Hindlimb muscle (tissue), 1 donor: Measurements from ENCODE around the gene PCDH19. TPM values are rescaled to one million over a fixed set of nuclear protein-coding genes. Genes with fewer than 3 reads are reported as not detected.

ENCODE experiments used
- DNase-seq: peaks from one replicate; pipeline ENCODE4 v3.0.0-alpha.2; 2013
- polyA plus RNA-seq: library from polyadenylated mRNA; unstranded; fragments of 120-200 nt; gene quantifications from one replicate; pipeline ENCODE4 v1.2.1, GENCODE V29; 2013; ENCODE audit not compliant: insufficient read length

Gene PCDH19
- polyA plus RNA-seq, 1 donor: 7.4 TPM

DNA sequence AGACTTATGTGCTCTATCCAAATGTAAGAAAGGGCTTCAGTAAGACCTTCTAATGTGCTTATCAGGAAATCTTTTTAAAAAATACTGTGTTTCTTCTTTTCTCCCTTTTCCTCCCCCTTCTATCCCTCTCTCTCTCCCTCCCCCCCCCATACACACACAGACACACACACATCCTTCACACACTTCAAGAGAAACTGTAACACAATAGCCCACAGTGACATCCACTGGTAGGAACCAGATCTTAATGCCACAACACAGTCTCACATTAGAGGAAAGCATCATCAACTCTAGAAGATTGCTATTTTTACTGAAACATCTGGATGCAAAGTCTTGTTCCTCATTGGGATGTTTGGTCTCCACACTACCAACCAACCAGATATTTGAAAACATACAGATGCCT lies 4.6 kb downstream of the PCDH19 start:
- no peak for DNase-seq

DNA sequence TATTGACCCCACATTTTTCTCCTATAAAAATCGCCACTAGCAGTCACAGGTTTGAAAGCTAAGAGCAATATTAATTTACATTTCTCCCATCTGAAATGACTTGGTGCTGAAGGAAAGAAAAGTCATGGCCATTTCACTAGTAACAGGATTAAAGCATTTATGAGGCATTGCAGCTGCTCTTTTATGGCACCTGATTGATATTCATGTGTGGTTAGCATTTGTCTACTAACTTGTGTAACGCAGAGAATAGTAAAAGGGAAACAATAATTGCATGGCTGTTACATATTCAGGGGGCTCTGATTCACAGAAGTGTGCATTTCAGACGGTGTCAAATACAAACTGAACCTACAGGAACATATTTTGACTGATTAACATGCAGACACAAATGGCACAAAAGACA lies 5.2 kb downstream of the PCDH19 start:
- no peak for DNase-seq

DNA sequence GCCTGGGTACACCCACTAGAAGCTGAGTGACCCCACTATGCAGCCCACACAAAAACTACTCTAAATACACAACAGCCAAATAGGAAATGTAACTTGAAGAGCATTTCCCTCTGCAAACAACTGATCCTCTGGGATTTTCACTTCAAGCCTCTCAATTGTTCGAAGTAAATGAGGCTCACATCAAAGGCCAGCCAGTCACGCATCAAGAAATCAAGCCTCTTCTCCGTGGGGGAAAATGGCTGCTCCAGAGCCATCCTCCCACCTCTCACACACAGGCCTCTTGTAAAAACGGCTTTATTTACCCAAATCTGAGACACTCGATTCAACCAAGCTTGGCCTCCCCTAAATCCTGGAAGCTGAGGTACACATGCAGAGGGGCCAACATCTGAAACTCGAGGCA lies 14.3 kb downstream of the PCDH19 start:
- no peak for DNase-seq

DNA sequence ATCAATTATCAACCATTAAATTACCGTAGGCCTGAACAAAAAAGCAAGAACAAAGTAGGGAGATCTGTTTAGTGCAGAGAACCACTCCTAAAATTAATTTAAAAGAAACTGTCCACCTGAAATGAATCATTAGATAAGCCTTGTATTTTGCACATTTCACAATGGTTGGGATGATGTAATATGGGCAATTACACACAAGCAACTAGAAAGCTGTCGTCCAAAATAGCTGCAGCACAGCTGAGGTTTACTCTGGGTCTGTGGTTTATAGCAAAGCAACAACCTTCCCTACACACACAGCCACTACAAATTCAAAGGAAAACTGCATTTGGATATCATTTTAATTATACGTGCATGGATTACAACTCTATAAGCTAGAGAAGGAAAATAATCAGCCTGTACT lies 28.5 kb downstream of the PCDH19 start:
- no peak for DNase-seq

DNA sequence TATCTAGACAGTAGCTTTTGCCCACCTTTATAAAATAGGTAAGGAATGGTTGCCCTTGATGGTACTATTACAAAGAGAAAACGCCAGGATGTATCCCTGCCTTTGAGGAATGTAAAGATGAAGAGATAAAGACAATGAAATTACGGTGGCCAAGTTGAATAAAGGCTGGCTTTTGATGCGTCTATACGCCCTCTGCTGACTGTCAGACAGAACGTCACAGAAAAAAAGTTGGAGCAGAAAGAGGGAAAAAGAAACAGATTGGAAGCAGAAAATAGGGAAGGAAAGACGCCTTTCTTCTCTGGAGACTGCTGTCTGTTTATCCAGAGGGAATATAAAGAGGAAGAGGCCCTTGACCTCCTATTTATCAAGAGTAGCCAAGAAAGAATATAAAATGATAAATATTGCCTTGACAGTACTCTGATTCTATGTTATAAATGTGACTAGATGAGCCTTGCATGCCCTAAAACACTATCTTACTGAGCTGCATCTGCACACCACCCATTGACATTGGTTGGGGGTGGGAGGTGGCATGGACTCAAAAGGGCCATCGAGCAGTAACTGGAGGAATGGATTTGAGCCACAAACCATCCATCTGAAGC lies 30.6 kb downstream of the PCDH19 start:
- DNase-seq: peak; percentile 15

DNA sequence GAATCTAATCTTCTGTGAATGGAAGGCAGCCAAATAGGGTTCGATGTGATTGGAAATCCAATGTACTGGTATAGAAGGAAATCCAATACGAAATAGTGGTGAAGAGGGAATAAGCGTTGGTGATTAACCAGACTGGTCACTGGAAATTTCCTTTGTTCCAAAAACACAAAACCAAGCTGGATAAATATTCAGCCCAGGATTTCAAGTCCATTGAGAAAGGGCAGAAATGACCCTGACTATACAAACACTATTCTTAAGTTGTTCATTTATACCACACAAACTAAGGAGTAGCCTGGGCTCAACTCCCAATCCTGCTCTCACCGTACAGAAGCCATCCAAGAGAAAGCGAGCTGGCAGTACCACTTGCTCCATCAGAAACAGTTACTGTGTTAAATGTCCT lies 32.2 kb downstream of the PCDH19 start:
- no peak for DNase-seq

DNA sequence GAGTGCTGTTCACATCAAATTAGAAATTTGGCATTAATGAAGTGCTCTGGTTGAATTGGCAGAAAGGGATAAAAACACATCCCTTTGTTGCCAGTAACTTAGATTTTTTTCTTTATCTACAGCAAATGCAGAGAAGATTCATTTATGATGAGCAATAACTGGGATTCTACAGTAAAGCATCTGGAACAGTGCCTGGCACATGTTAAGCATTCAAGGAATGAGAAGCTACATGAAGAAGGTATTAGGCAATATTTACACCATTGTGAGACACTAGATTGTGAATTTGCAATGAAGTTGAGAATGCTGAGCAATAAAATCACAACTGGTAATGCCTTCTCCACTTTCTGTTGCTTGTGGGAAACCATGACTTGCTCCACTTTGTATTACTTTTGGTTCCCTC lies 33.5 kb downstream of the PCDH19 start:
- no peak for DNase-seq

DNA sequence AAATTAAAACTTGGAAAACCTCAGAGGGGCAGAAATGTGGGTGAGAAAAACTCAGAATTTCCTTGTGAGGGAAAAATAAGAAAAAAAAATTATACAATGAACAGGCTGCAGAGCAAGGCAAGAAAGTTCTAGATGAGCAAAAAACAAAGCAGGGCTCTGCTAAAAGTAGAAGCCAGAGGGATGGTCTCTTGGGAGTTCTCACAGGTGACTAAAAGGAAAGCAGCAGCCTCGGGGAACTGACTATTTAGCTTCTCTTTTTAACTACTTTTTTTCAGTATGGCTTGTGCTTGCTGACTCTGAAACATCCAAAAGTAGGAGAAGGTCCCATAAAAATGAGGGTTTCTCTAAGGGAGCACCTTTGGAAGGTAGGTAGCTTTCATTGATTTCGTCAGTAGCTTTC lies 36.4 kb downstream of the PCDH19 start:
- DNase-seq: no peak

DNA sequence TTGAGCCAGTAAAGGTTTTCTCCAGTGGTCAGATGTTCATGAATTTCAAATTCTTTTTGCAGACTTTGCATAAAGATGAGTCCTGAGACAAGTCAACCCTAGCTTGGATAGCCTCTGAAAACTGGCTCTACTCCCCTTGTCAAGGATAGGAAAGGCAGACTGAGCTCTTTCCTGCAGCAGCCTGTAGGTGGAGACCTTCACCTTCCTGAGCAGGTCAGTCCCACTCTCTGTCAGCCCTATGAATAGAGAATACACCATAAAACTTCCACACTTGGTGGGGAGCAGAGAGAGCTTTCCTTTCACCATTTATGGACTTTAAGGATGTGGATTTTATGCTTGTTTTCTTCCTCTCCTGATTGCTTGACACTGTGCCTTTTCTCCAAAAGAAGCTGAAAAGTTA lies 41.9 kb downstream of the PCDH19 start:
- no peak for DNase-seq

DNA sequence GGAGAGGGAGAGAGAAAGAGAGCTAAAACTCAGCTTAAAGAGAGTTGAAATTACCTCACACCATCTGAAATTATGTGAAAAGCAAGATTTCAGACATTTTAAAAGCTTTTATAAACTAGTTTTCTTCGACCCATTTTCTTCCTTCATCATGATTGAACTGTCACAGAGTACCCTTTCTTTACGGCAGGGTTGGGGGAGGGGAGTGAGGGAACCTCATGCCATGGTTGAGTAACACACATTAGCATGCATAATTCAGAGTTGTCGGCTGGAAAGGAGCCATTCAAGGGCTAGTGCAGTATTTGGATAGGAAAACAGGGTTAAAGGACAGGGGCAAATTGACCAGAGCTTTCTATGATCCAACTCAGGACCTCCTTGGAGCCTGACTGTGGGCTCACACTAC lies 46.2 kb downstream of the PCDH19 start:
- no peak for DNase-seq

DNA sequence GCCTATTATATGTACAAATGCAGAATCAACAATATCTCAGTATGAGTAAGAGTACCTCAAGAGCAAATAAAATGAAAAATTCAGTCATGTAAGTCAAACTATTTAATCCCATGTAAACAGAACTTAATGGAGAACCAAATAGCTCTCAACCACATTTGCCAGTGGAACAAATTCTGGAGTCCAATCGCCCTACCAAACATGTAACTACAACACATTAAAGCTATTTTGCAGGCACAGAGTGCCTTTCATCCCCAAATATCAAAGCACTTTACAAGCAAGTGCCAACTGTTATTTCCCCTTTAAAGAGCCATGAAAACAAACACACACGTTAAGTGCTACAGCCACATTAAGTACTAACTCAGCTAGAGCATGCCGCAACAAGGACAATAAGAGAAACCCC lies 51.3 kb downstream of the PCDH19 start:
- DNase-seq: no peak

DNA sequence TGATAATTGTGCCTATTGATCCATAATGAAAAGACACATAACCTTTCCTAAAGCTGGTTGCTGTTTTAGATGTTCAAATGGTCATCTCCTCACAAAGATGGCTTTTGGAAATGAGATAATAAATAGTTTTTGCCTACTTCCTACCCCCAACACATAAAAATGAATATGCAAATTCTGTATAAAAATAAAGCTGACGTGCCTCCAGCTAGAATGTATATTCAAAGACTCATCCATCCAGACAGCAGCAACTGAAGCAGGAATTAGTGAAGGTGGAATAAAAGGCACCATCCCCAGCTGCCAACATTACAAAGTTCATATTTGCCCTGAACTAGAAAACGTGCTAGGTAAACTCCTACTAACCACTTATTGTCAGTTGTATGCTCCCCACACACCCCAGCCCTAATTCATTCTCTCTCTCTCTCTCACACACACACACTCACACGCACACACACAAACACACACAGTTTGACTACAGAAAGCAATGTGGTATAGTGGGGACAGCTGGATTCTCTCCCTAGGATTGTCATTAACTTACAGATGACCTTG lies 53.6 kb downstream of the PCDH19 start:
- DNase-seq: no peak

DNA sequence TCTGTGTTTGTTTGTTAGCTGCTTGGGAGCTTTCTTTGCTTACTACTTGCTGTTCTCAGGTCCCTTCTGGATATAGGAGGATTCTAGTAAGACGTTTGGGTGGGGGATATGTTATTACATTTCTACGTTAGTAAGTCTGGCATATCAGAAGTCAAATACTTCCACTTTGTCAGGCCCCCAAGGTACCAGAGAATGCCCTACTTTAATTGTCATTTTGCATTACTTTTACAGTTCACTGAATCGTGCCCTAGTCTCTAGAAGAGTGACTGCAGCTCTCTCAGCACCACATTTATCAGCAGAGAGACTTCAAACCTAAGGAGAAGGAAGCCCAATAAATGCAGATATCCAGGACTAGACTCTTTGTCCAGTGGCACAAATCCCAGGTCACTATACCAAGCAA lies 54.4 kb downstream of the PCDH19 start:
- no peak for DNase-seq

DNA sequence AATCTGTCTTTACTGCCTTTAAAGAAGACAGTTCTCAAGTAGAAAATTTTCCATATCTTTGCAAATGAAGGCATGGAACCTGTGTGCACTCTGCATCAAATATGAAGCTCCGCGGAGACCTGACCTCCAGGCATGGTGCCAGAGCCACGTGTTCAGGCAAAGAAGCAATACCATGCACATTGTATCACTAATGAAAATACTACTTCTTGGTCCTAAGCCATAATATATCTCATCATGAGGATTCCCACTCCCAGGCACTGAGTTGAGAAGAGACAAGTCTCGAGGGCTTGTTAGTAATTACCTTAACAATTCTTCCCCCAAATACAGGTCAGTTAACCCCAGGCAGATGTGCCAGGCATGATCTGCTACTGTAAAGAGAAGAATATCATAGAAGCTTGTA lies 56.7 kb downstream of the PCDH19 start:
- DNase-seq: no peak

DNA sequence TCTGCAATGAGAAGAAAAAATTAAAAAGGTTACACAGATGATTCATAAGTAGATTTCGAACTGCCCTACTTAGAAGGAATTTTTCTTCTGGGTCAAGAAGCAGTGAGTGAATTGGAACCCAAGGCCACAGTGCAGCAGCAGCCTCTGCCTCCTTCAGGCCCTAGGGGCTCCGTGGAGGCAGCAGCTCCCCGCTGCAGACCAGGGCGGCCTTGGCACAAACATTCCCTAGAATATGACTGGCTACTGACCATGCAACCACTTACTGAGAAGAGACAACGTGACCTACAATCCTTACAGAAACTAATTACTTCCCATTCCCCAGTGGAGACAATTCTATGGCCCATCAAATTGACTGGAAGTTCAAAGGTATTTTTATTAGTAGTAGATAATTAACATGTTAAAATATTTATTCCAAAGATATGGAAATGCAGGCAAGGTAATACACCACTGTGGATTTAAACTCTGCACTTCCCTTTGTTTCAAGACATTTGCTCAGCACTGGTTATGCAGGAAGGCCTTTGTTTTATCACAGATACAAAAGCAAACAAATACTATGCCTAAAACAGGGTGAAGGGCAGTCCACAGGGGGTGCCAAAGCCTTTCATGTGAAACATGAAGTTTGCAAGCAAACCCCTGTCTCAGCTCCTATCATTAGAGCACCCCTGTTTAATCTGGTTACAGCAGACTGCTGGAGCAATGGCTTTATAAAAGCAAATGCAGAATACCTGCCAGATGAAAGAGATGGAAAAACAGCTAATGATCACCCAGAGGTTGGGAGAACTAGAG lies 59.2 kb downstream of the PCDH19 start:
- DNase-seq: no peak

DNA sequence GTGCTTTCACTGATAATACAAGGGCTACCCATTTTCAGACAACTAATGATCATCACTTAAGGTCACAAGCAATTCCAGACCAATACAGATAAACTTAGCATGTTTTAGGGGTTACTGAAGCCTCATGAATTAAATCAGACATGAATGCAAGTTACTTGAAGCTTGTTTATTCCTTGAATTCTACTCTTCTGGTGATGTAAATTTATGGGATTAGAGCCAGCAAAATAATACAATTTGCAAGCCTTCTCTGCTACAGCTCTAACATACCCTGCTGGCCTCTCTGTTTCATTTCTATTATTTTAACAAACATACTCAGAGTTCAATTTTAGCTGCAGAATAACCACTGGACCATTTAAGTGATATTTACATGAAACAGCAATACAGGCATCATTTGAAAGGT lies 60.7 kb downstream of the PCDH19 start:
- no peak for DNase-seq

DNA sequence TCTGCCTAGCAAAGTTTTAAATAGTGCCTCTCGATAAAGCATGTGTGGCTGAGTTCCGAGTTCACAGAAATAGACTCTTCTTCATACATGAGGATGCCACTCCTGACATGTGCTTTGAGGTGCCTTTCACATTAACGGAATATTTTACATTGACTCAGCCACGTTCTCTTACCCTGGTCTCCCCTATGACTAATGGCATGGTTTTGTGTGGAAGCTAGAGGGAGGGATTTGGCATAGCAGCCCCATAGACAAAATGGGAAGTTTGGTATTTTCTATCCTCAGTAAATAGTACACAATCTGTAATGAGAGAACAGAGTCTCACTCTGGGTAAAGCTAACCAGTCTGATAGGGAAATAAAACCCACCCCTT lies 68.9 kb downstream of the PCDH19 start:
- no peak for DNase-seq

DNA sequence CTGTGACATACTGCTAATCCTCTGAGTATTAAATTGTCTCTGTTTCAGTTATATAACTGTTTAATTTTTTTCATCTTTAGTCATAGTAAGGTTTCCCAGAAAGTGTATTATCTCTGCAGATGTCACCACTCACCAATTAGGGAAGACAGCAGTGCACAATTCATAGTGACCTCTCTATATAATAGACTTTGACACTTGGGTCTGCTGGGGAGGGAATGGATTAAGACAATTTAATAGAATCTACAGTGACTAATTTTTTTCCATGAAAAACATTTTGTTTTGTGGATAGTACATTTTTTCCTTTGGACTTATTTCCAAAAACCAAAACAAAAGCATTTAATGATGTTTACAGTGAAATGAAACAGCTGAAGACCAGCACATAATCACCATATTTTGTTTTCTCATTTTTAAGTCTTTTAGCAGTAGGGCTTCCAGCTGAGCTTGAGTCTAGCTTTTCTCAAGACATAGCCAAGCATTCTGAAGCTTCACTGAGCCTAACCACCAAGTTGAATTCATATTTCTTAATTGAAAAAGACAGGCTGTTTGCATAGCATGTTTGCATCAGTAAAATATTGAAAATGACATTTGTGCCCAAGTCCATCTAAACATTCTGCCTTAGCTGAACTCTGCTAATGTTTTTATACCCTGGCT lies 69.5 kb downstream of the PCDH19 start:
- no peak for DNase-seq

DNA sequence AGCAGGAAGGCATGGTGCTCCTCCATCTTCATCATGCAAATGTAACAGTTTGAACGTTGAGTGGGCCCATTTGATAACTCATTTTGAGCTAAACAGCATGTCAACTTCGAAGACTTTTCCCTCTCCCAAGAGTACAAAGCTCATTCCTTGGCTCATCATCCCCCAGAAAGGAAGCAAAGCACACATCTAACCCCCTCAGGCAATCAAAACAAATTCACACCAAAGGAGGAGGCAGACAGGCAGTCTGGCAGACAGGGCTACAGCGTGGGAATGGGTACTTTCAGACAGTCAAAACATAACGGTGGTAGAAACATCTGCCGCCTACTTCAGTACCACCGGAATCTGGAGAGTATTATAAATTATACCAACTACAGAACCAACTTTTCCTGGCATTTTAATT lies 81.7 kb downstream of the PCDH19 start:
- no peak for DNase-seq

DNA sequence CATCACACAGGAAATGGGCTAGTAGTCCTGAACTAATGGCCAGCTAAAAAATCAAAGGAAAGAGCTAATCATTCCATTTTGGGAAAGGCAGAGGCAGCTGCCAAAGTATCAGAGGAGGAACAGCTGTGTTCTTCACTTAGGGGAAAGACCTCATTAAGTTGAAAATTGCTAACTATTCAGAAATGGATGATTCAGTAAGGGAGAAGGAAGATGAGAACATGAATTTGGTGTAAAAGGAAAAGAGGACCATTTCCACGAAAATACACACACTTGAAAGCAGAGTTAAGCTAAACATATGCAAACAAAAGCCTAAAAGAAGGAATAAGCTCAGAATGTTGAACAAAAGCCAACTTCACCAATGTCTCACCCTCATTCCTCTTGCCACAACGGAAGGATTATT lies 90.4 kb downstream of the PCDH19 start:
- DNase-seq: no peak

DNA sequence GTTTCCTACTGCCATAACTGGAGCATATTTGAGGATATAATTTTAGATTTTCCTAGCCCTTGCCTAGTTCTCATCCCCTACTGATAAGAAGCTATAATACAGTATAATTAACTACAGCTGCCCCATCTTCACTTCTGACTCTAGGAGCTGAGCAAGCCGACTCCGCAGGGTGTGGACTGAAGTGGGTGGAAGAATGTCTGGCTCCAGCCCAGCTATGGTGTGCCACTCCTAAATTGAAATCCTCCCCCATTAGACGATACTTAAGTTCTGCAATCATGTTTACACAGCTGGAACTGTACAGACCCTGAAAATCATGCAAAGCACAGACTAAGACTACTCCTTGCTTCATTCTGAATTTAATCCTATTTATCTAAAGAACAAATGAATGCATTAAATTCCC lies 93.1 kb downstream of the PCDH19 start:
- no peak for DNase-seq

DNA sequence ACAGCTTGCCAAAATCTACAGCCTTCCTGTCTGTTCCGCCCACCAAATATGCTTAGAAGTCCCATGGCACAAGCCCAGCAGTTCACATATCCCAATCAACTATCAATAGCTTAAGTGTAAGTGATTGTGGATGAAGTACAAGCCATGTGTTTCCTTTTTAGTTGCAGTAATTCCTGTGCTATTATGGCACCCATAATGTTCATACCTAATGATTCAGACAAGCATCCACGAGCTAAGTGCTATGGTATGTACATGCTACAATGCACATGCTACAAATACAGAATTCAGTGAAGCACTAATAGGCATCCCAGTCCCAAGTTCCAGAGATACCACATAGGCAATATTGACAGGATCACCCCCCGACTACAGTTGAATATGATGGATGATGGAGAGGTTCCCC lies 94.5 kb downstream of the PCDH19 start:
- DNase-seq: no peak

DNA sequence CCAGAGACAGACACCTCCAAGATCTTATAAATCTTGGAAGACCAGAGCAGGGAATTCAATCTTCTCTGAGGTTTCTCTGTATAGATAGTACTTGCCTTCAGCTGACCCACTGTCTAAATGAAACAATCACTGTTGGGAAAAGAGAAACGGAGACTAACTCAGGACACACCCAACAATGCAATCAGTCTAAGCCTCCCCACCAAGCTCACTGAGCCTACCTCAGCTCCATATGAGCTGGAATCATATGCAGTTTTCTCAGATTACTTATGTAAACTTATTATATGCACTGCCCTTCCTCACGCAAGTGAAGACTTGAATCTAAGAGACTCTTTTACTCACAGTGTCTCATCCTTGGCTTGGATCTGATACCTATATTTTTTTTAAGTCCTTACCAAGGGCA lies 110.5 kb downstream of the PCDH19 start:
- DNase-seq: no peak

DNA sequence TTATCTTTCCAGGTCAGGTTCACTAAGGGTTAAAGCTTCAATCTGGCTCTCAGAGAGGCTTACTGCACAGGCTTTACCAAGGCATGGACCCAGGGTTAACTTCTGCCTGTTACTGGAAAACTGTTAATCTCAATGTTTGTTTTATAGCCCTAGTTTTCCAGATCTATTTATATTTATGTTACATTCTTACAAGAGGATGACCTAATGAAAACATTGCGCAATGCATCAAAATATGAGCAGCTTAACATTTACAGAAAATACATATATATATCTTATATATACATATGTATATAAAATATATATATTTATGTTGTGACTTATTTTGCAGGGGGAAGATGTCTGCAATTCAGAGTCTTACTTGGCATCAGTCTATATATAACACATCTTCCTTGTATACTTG lies 112.3 kb downstream of the PCDH19 start:
- DNase-seq: no peak
